NAMALWA (cell line): ENCODE results near the gene SLC4A8.

Experiments
- DNase-seq: peaks from one replicate; pipeline ENCODE4 v3.0.0-alpha.2; 2015; ENCODE audit warnings: low spot score

SLC4A8 gene

GRCh38 chr12:51395283-51396230, 29.1 kb upstream of the SLC4A8 start:
- no peak for DNase-seq

DNA sequence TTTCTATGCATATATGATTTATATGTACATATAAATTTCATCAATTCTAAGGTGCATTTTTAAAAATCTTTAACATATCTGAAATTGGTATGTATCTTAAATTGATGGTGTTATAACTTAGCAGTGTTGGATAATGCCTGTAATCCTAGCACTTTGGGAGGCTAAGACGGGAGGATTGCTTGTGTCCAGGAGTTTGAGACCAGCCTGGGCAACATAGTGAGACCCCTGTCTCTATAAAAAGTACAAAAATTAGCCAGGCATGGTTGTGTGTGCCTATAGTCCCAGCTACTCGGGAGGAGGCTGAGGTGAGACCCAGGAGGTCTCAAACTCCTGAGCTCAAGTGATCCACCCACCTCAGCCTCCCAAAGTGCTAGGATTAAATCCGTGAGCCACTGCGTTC, 27.0 kb upstream of the SLC4A8 start:
- no peak for DNase-seq

DNA sequence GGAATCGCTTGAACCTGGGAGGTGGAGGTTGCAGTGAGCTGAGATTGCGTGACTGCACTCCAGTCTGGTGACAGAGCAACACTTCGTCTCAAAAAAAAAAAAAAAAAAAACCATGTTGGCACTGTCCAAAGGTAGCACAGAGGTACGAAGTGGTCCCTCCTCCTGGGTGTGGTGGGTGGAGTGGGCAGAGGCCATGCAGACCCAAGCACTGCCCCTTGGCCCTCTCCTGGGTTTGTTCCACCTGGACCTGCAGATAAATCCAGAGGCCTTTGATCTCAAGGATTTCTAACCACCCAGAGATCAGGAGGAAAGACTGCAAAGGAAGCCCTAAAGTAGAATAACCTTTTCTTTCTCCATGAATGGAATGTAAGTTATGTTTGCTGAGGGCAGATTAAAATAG, 24.7 kb upstream of the SLC4A8 start:
- DNase-seq, result no peak

DNA sequence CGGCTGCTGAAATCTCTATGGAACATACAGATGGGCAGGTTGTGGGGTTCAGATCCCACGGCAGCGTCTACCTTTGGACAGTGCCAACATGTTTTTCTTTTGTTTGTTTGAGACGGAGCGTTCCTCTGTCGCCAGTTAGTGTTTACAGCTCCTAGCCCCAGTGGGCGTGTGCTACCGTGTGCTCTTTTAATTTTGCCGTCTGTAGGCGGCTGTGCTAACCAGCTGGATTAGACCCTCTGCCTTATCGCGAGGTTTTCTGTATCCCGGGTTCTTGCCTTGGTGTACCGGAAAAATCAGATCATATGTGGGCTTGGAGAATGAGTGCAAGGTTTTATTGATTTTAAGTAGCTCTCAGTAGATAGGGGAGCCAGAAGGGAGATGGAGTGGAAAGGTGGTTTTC, 23.6 kb upstream of the SLC4A8 start:
- no peak for DNase-seq

GRCh38 chr12:51401486-51401885, 23.1 kb upstream of the SLC4A8 start:
- no peak for DNase-seq

GRCh38 chr12:51401900-51402299, 22.7 kb upstream of the SLC4A8 start:
- no peak for DNase-seq

DNA sequence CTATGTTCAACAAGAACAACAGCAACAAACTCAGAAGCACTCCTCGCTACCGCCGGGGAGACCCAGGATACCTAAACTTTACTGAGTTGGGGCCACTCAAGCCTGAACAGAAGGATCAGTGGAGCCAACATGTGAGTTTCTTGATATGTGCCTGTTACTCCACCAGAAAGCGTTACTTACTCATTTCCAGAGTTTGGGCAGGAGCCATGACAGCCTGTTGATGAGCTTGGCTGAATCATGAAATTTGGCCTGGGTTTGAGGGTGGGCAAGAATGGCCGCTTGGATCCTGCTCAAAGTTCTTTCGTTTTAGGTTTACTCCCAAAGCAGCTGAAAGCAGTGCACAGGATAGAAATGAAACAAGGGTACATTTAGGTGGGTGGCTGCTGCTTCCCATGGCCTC, 21.5 kb upstream of the SLC4A8 start:
- no peak for DNase-seq

GRCh38 chr12:51403681-51404136, 20.9 kb upstream of the SLC4A8 start:
- DNase-seq, result no peak

- DNase-seq, result no peak
These were observed 20.0 kb upstream of the SLC4A8 start for GRCh38 chr12:51404627-51405026.

GRCh38 chr12:51405801-51406207, 18.8 kb upstream of the SLC4A8 start:
- no peak for DNase-seq

DNA sequence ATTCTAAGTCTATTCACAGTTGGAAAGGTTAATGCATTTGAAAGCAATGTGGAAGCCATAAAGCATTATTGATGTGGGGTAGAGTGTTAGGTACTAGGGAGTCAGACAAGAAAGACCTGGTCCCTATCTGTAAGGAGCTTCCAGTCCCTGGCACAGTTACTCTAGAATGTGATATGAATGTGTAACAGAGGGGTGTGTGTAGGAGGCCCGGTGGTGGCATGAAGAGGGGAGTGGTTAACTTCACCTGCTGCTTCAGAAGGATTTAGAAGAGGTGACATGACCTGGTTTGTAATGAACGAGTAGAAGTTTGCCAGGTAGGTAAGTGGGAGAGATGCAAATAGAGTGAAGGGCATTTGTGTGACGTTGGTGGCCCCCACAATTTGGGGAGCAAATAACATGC, 18.3 kb upstream of the SLC4A8 start:
- DNase-seq, result no peak

GRCh38 chr12:51406859-51407258, 17.8 kb upstream of the SLC4A8 start:
- no peak for DNase-seq

DNA sequence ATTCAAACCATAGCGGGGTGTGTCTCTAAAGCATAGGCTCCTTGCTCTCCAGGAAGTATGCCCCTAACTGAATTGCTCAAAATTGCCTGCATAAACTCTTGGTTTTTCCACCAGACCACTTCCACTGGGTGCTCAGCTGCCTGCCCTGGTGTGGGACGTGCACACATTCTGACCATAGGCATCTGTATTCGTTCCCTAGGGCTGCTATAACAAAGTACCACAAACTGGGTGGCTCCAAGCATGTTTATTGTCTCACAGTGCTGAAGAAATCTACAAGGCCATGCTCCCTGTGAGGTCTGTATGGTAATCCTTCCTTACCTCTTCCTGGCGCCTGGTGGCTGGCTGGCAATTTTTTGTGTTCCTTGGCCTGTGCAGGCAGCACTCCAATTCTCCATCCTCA, 17.0 kb upstream of the SLC4A8 start:
- DNase-seq, result no peak

DNA sequence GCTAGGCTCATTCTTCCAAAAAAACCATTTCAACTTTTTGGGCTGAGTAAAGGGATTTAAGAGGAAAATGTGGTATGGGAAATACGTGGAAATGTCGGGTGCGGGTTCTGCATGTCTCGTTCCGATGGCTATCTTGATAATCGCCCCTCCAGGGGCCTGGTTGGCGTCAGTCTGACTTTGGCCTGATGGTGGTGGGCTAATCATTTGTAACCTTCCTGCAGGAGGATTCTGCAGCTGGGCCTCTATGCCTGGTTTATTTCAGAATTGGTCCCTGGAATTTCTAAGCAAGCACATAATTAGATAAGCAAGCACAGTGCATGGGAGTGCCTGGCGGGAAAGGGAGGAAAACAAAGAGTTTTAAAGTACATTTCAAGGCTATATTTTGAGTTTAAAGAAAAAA, 14.8 kb upstream of the SLC4A8 start:
- DNase-seq, result no peak

- DNase-seq, result no peak
These were observed 11.5 kb upstream of the SLC4A8 start for GRCh38 chr12:51413149-51413548.

DNA sequence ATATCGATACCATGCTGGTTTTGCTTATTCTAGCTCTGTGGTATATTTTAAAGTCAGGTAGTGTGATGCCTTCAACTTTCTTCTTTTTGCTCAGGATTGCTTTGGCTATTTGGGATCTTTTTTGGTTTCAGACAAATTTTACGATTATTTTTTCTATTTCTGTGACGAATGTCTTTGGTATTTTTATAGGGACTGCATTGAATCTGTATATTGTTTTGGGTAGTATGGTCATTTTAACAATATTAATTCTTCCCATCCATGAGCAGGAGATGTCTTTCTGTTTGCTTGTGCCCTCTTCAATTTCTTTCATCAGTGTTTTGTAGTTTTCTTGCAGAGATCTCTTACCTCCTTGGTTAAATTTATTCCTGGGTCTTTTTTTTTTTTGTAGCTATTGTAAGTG, 10.8 kb upstream of the SLC4A8 start:
- no peak for DNase-seq

DNA sequence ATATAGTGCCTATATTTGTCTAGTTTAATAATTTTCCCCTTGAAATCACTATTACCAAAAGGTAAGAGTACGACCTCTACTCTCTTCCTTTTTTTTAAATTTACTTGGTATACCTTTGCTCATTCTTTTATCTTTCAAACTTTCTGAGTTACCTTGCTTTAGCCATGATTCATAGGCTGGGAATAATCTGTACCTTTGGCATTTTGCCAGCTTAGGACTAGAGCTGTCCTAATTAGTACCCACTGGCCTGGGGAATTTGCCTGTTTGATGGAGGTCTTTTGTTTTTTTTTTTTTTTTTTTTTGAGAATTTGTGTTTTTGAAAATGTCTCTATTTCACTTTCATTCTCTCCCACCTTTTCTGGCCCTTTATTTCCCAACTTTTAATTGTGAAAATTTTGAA, 8.7 kb upstream of the SLC4A8 start:
- DNase-seq, result no peak

DNA sequence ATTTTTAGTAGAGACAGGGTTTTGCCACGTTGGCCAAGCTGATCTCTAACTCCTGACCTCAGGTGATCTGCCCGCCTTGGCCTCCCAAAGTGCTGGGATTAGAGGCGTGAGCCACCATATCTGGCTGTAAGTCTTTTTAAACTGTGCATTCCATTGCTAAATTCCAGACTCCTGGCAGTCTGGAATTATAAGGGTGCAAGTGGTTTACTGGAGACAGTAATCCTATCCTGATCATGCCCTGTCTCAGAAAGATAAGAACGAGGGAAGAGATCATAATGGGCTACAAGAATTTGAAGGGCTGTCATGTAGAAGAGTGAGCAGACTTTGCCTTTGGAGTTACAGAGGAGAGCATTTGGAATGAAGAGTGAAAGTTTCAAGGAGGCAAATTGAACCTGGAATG, 6.8 kb upstream of the SLC4A8 start:
- DNase-seq, result no peak

DNA sequence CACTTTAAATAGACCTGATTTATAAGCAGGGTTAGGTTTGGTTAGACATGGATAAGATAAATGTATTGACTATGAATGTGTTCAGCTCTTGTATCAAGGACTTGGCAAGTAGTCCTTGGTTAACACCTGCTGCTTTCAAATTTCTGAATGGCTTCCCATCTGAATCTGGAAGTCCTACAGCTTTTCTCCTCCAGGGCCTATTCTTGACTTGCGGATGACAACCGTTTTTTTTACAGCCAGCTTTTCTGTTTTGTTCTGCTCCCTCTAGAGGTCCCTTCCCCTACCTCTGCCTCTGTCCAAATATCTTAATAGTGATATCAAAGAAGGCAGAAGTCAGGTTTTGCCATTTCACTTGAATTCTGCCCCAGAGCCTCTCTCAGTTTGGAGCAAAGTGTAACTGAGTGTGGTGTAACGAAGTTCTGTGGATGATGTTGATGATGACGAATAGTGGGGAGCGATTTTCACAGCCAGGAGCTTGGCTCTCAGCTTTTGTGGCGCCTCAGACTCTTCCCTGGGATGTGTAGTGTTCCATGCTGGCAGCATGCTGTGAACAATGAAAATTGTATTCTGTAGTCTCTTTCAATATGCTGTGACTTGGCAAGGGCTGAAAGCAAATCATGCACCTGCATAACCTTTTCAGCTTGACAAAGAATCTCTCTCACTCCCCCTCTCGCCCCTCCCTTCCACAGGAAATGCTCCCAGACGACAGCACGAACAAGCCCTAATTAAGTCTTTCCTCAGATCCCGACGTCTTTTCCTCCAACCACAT, 5.0 kb upstream of the SLC4A8 start:
- peak; percentile 17 for DNase-seq

GRCh38 chr12:51421266-51421884, 3.3 kb upstream of the SLC4A8 start:
- DNase-seq, result peak; percentile 74

DNA sequence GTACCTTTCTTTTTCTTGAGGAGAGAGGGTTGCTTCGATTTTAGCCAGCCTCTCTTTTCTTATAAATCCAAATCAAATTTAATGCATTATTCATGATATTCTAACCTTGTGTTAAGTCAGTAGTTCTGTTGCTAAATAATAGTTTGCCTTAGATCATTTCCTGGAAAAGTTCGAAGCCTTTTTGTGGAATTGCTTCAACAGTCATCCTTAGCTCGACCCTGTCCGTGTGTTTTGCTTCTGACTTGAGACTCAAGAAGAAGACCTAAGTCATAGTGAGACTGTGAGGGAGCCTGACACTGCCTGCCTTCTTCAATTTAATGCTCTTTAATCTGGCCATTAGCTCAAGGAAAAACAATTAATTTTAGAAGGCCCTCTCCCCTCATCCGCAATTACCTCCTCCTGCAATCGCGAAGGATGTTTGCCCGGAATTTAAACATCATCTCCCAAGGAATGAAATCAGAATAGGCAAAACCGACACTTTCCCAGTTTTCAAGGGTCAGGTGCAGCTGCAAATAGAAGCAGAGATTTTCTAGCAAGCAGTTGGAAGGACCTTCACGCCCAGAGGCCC, 453 bp upstream of the SLC4A8 start:
- no peak for DNase-seq

- DNase-seq, result no peak
These were observed 3.6 kb downstream of the SLC4A8 start for GRCh38 chr12:51428256-51428655.
